CD4-positive, alpha-beta T cell treated with Interleukin-10 for 1 hour (primary cell): ENCODE results near the gene KCTD1.

Experiments
- DNase-seq: peaks from one replicate; pipeline ENCODE4 v3.0.0-alpha.2; 2020

KCTD1 gene

GRCh38 chr18:26419746-26420145 lies 128.6 kb downstream of the KCTD1 start:
- DNase-seq, result no peak

GRCh38 chr18:26418225-26418624 lies 130.1 kb downstream of the KCTD1 start:
- DNase-seq, result no peak

GRCh38 chr18:26417190-26417589 lies 131.2 kb downstream of the KCTD1 start:
- DNase-seq, result no peak

- DNase-seq, result no peak
These were observed 131.7 kb downstream of the KCTD1 start for GRCh38 chr18:26416652-26417150.

GRCh38 chr18:26415631-26416030 lies 132.7 kb downstream of the KCTD1 start:
- DNase-seq, result no peak

- DNase-seq, result no peak
These were observed 133.4 kb downstream of the KCTD1 start for GRCh38 chr18:26414901-26415440.

- DNase-seq, result no peak
These were observed 139.3 kb downstream of the KCTD1 start for GRCh38 chr18:26409091-26409490.

- no peak for DNase-seq
These were observed 140.4 kb downstream of the KCTD1 start for GRCh38 chr18:26407736-26408601.

GRCh38 chr18:26406854-26407517 lies 141.4 kb downstream of the KCTD1 start:
- DNase-seq, result no peak

- no peak for DNase-seq
These were observed 142.0 kb downstream of the KCTD1 start for GRCh38 chr18:26406324-26406723.

- no peak for DNase-seq
These were observed 143.1 kb downstream of the KCTD1 start for GRCh38 chr18:26405190-26405801.
